GM18870 (cell line): ENCODE data around the gene OPCML.

ENCODE experiments used
- ATAC-seq: cut with Tn5 transposase; IDR thresholded peaks from one replicate; pipeline ENCODE4 v1.9.1; 2021; ENCODE audit warnings: moderate library complexity; ENCODE audit not compliant: unreplicated experiment

The OPCML gene

DNA sequence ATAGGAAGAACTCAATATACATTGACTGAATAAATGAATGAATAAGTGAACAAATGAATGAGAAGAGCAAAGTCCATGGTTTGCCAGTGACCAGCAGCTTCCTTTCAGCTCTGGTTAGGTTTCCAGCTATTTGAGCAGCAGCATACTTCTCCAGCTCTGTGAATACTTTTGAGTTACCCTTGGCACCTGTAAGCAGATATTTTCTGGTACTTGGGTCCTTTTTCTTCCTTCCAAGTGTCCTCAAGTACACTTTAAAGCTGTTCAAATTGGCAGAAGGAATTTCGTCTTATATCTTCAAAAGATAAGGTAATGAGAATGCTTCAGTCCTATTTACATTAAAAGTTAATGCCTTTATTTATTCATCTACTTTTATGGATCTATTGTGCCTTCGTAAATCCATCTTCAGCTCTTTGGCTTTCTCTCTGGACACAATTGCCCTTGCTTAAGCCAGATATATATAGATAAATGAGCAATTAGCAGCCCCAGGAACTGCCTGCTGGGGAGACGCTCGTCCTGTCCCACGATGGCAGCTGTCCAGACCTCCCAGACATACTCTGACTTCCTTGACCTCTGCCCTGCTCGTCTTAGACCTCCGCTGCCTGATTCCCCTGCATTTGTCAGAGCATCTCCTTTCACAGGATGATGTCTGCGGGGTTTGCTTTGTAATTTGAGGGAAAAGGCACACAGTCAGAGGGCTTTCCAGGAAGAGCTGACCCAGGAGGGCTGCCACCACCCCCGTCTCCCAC is 926.3 kb downstream of the OPCML start:
- ATAC-seq: no peak

GRCh38 chr11:132604431-132604830 is 927.9 kb downstream of the OPCML start:
- ATAC-seq: no peak

DNA sequence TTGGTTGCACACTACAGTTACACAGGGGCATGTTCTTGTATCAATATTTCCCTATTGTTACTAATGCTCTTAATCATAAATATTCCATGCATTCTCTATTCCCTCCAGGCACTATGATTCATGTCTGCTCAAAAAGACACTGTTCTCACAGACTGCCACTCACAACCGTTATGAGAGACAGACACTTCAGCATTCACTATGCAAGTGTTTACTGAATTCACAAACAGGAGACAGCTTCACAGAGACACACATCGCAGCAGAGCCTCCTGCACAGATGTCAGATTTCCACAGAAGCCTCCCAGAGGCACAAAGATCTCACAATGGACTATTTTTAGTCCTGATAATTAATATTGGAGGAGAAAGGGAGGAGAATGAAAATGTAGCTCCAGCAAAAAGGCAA is 930.4 kb downstream of the OPCML start:
- no peak for ATAC-seq

DNA sequence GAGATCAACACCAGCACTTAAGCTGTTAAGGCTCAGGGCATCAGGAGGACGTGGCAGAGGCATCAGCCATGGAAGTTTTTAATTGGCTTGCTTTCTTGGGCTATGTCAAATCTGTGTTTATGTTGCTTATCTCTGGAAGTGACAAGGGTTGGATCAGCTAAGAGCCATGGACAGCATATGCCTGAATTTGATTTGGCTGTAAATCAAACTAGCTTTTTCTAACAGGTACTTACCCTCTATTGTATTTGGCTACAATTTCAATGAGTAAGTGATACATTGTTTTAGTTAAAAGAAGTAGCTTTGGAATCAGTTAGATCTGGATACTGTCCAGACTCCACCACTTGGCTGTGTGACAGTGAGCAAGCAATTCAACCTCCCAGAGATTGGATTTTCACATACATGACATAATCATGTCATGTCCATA is 936.6 kb downstream of the OPCML start:
- no peak for ATAC-seq

DNA sequence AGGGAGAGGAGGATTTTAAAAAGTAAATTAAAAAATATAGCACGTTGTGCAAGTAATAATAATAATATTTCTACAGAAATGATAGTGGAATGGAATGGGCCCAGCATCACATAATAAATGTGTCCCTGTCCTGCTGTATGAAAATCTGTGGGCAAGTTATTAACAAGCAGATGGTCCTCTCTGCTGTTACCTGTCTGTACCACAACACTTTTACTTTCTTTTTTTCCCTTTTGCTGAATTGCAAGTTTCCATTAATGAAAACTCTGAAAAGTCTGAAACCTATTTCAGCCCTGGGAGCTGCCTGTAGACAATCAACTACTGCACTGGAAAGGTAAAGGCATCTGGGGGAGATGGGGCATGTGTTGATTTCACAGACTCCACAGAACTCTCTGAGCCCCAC is 937.1 kb downstream of the OPCML start:
- no peak for ATAC-seq

DNA sequence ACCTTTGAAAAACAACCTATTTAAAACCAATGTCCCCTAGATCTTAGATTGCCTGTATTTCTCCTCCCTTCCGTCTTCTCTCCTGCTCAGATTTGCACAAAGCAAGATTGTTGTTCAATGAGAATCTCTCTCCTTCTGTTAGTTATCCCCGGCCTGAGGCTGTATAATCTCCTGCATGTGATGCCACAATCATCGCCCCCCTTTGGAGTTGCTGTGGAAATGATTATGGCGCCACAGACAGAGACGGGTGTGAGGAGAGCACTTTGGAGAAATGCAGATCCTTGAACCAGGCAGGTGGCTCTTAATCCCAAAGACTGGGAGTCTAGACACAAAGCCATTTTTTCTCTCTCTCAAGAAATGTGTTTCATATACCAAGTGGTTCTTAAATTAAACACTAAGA is 941.3 kb downstream of the OPCML start:
- ATAC-seq: no peak

DNA sequence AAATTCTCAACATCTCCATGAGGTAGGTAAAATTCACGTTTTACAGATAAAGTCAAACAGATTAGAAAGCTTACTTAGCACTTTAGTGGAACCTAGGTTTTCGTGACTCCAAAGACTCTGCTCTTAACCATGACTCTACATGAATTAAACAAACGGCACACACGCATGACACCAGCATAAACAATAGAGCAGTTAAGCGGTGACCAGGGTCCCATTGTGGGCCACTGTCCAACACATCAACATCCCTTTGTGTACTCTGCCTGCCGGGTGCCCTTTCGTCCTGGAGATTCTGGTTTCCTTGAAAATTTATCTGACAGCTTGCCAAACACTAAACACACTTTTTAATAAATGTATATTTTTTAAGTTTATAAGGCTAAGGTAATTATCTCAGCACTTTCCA is 941.7 kb downstream of the OPCML start:
- no peak for ATAC-seq

GRCh38 chr11:132589791-132590190 is 942.5 kb downstream of the OPCML start:
- no peak for ATAC-seq

GRCh38 chr11:132588366-132588765 is 943.9 kb downstream of the OPCML start:
- no peak for ATAC-seq

DNA sequence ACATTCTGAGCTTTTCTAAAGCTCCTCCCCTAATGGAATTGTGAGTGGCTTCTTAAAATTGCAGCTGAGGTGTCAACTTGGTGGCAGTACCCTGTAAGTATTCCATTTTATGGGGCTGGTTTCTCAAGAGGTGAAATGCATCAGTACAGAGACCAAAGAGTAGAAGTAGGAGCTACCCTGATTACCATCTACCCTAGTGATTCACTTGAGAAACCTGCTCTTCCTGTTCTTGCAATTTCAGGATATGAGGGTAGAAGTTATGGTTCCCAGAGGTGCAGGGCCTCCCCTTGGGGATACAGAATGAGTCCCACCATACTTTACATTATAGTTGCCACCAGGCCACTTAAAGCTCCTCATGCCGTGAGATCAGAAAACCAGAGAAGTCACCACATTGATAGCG is 944.6 kb downstream of the OPCML start:
- ATAC-seq: no peak

DNA sequence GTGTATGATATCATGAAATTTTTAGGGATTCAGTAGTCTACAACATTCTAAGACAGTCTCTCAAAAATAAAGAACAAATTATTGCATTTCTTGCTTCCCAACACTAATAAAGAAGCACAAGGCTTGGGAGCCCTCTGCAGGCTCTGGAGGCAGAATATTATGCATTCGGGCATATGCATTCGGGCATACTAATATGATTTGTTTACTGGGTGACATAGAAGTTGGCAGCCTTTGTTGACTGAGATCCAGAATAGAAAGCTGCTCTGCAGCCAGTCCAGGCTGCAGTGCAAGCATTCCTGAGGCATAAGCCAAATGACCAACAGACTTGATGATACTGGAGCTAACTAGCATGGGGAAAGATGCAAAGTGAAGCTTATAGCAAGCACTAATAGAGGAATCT is 945.5 kb downstream of the OPCML start:
- no peak for ATAC-seq

DNA sequence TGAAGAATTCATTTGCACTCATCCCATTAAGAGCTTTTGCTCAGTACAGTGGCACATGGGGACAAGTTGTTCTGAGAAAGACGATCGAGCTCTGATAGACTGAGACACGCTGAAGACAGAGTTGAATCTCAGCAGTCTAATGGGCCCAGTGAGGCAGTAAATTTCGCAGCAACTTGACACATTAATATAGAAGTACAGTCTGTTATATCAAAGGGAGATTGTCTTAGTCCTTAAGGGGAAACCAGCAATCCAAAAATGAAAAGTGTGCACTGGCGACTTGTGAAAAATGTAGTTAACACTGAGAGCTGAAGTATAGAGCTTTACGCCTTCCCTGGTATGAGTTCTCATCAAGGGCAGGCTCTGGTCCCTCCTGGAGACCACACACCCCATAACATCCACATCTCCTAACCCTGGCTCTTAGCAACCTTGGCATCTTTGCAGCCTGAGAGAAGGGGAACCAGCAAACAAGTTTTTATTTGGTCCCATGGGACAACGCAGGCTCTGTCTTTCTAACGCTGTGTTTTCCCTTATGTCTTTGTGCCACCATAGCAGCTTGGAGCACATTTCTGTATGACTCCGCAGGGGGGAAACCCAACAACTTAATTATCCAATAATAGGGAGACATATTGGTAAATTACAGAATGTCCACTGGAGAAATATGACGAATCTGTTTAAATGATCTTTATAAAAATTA is 952.5 kb downstream of the OPCML start:
- ATAC-seq: no peak

DNA sequence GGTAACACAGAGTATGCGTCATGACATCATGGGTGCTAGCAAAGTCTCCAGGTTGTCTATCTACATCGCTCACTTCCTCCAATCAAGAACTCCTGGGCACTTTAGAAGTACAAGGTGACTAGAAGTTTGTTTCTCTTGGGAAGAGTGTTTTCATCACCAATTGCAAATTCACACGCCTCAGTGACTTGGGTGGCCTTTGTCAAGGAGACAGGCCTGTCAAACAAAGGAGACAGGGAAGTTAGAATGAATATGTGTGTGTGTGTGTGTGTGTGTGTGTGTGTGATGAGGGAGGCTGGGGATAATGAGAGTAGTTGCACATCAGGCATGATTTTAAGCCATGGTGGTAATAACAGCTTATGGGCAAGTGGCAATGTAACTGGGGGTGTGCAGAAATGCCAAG is 953.2 kb downstream of the OPCML start:
- no peak for ATAC-seq

DNA sequence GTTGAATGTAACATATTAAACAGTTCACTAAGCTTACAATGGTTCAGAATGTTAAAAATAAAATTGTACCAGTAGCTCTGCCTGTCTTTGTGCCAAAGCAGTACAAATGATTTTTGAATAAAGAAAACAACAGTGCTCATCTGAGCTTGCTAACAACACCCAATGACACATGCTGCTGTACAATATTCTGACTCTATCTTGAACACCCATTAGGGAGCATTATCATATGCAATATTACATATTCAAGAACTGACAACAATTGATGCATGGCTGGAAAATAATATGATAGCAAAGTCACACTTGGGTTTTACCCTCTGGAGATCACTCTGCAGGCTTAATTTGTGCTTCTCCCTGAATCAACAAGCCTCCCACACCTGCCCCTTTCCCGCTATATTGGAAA is 953.7 kb downstream of the OPCML start:
- ATAC-seq: no peak

DNA sequence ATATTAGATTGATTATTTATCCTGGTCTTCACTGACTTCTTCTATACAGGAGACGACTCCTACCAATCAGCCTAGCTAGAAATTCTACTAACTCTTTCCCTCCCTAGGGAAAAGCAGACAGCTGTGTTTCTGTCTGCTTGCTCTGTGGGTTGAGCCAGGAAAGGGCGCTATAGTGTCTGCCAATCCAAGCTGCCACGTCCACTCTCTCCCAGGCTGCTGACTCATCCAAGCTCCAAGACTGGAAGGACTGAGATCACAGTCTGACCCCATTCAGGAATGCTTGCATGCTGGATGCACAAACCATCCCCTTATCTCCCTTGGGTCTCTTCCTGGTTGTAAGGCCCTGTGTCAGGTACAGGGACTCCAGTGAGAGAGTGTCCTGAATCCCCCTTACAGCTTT is 955.6 kb downstream of the OPCML start:
- ATAC-seq: no peak

DNA sequence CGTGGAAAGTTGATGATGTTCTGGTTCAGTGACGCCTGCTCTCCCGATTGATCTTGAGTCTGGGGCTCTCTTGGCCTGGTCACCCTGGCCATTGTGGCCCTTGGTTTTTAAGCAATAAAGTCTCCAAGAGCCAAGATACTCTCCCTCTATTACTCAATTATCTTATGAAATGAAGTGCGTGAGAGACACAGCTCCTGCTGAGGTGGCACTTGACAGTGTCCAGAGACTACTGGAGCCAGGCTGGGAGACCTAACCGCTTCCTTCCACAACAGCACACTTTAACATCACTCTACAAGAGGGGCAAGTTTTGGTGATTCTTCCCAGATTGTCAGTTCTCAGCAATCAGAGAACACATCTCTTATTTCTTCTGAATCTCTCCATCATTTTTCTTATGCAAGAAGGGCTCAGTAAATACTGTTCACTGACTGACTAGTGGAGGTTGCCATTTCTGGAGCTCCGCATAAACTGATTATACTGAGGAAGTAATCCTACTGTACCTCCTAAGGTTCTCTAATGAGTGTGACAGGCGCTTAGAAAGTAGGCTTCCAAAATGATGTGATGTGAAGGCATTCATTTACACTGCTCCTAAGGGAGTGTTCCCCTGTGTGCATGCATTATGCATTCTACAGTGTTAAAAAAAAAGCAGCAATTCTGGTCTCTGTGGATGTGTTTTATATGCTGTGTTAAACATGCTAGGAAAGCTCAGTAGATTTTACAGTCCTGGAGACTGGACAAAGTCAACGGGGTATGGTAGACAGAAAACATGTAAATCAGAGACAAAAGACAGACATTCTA is 968.0 kb downstream of the OPCML start:
- ATAC-seq: no peak

- no peak for ATAC-seq
Observed at GRCh38 chr11:132563050-132563449, 969.3 kb downstream of the OPCML start.

- ATAC-seq: no peak
Observed at GRCh38 chr11:132561937-132562336, 970.4 kb downstream of the OPCML start.

- no peak for ATAC-seq
Observed at GRCh38 chr11:132559331-132560036, 972.8 kb downstream of the OPCML start.

- no peak for ATAC-seq
Observed at GRCh38 chr11:132556316-132556715, 976.0 kb downstream of the OPCML start.

DNA sequence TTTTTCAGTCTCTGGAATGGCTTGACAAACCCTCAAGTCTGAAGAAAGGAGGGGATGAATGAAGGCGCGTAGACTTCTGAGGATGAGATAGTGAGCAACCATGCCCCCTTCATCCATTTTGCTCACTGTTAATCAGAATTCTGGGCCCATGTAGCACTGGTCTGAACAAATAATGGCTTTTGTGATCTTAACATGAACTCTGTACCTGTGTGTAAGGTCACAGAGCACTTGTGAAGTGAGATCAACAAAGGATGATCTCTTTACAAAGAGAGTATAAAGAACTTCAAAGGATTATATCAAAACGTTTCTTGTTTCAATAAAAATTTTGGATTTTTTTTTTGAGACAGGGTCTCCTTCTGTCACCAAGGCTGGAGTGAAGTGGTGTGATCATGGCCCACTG is 976.7 kb downstream of the OPCML start:
- no peak for ATAC-seq
